Renal cortex interstitium (tissue), 15 donors: ENCODE data around the gene MSANTD1. TPM values are rescaled to one million over a fixed set of nuclear protein-coding genes. Genes with fewer than 3 reads are reported as not detected.

Experiments used
- DNase-seq, 11 donors: peaks; one replicate each; pipeline ENCODE4 v3.0.0-alpha.2; 2013; ENCODE audit warnings: low read depth in 9 of 11, low spot score in 4 of 11; ENCODE audit errors: extremely low read depth in 1 of 11
- long read RNA-seq, 16 experiments: transcript quantifications; one replicate each; lab custom pipeline, GENCODE V29; 2026
- polyA plus RNA-seq, 3 donors: library from polyadenylated mRNA; unstranded; fragments of 120-200 nt; gene quantifications; one replicate each; pipeline ENCODE4 v1.2.1, GENCODE V29; 2013; ENCODE audit not compliant: insufficient read length in 3 of 3

Gene MSANTD1
- 1 to 10 TPM in 1 of 3 donors, under 1 TPM in 2; 0.55 to 1.1 (median 0.64) TPM for polyA plus RNA-seq
- long read RNA-seq, donor 1: 0 reads
- long read RNA-seq, donor 2, partial matches to known transcripts: 0 of 1 reads
- long read RNA-seq, donor 2, other reads (novel, unspliced or antisense): 0 of 1 reads
- long read RNA-seq, donor 3, partial matches to known transcripts: 0 of 1 reads
- long read RNA-seq, donor 3, other reads (novel, unspliced or antisense): 0 of 1 reads
- long read RNA-seq, donor 4: 0 reads
- long read RNA-seq, donor 5: 0 reads
- long read RNA-seq, donor 6: 0 reads
- long read RNA-seq, donor 7: 0 reads
- long read RNA-seq, donor 8: 0 reads
- long read RNA-seq, donor 9: 0 reads
- long read RNA-seq, donor 10: 0 reads
- long read RNA-seq, donor 11: 0 reads
- long read RNA-seq, donor 12: 0 reads
- long read RNA-seq, donor 13: 0 reads
- long read RNA-seq, donor 14: 0 reads
- long read RNA-seq, donor 15: 0 reads
- long read RNA-seq, donor 16: 0 reads

GRCh38 chr4:3248811-3249661, at the start of gene MSANTD1:
Gene MSANTD1, plus strand, starts transcription at chr4:3249159. Its CDS starts 64 bp downstream, at chr4:3249223.
- peak in 7 of 11 donors; percentile 52 to 82 (median 73) for DNase-seq

- no peak for DNase-seq
These were observed 49.1 kb upstream of the MSANTD1 start for GRCh38 chr4:3199653-3200422.

- DNase-seq: no peak
These were observed 48.4 kb upstream of the MSANTD1 start for GRCh38 chr4:3200423-3201090.

- DNase-seq: peak; percentile 5 to 65 (median 31)
These were observed 46.9 kb upstream of the MSANTD1 start for GRCh38 chr4:3201718-3202702.

GRCh38 chr4:3202836-3203820, 45.8 kb upstream of the MSANTD1 start:
- DNase-seq: no peak

- no peak for DNase-seq
These were observed 45.0 kb upstream of the MSANTD1 start for GRCh38 chr4:3203971-3204431.

- DNase-seq: no peak
These were observed 43.0 kb upstream of the MSANTD1 start for GRCh38 chr4:3205995-3206394.

- no peak for DNase-seq
These were observed 42.4 kb upstream of the MSANTD1 start for GRCh38 chr4:3206439-3207100.

- peak in 1 of 11 donors; percentile 14 for DNase-seq
These were observed 41.4 kb upstream of the MSANTD1 start for GRCh38 chr4:3207531-3208037.

- no peak for DNase-seq
These were observed 40.1 kb upstream of the MSANTD1 start for GRCh38 chr4:3208826-3209225.

GRCh38 chr4:3209551-3210325, 39.2 kb upstream of the MSANTD1 start:
- DNase-seq: no peak

- DNase-seq: no peak
These were observed 38.5 kb upstream of the MSANTD1 start for GRCh38 chr4:3210467-3210866.

- no peak for DNase-seq
These were observed 37.1 kb upstream of the MSANTD1 start for GRCh38 chr4:3211866-3212265.

GRCh38 chr4:3212391-3213105, 36.4 kb upstream of the MSANTD1 start:
- DNase-seq: no peak
